NCI-H82 treated with DMSO at 0.1 percent for 48 hours (cell line): ENCODE results near the gene DSN1.
"Not testable (repeated sequence)": the region's sequence is repeated elsewhere in the genome, so short reads cannot be mapped to it uniquely, and the experiment has no call there.

Experiments
- DNase-seq: peaks from one replicate; lab custom pipeline; 2025; ENCODE audit not compliant: unreplicated experiment; lab: John Stamatoyannopoulos, UW

DSN1 gene

GRCh38 chr20:36773597-36774390 is at the start of gene DSN1:
Gene DSN1, minus strand, starts transcription at chr20:36773763. Its CDS starts 2,305 bp downstream, at chr20:36771458.
- DNase-seq, result peak; percentile 93

GRCh38 chr20:36823121-36823520 is 49.6 kb upstream of the DSN1 start:
- no peak for DNase-seq

GRCh38 chr20:36821964-36822437 is 48.4 kb upstream of the DSN1 start:
- DNase-seq, result no peak

- no peak for DNase-seq
Observed at GRCh38 chr20:36820928-36821327, 47.4 kb upstream of the DSN1 start.

- DNase-seq, result no peak
Observed at GRCh38 chr20:36820073-36820472, 46.5 kb upstream of the DSN1 start.

DNA sequence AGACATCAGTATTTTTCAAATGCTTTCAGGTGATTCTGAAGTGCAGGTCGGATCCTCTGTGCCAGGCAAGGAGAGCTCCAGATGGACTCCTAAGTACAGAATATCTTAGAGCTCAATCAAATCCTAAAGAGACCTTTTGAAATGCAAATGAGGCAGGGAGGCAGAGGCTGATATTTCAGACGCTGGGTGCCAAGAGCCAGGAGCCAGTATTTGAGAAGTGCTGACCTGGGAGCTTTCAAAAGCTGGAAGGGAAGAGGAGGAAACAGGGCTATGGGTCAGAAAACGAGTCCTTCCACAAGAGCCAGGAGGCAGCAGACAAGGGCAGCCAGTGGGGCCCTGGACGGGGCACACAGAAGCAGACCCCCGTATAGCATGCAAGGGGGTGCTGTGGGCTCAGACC is 46.1 kb upstream of the DSN1 start:
- no peak for DNase-seq

GRCh38 chr20:36818861-36819260 is 45.3 kb upstream of the DSN1 start:
- DNase-seq, result no peak

DNA sequence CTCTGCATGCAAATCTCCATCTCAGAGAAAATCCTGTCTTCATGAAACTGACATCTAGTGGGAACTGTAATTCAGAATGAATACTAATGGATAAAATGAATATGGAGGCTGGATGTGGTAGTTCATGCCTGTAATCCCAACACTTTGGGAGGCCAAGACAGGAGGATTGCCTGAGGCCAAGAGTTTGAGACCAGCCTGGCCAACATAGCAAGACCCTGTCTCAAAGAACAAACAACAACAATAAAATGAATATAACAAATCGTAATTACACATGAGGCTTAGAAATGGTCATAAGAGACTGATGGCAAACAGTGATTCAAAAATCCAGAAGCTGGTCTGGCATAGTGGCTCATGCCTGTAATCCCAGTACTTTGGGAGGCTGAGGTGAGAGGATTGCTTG is 44.6 kb upstream of the DSN1 start:
- no peak for DNase-seq

DNA sequence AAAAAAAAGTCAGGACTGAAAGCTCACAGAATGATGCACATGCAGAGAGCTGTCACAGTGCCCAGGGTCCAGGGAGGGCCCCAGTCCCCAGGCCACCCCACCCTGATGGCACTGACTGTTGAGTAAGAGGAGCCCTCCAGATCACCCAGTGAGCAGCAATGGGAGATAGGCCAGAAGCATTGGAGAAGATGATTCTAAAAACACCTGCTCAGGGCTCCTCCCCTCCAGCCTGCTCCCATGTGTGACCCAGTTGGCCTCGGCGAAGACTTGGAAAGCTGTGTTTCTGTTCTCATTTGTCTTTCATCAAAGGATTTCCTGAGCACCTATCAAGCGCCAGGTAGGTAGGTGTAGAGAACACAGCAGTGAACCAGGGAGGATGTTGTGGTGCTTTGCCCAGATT is 43.9 kb upstream of the DSN1 start:
- DNase-seq, result no peak

- DNase-seq, result no peak
Observed at GRCh38 chr20:36815454-36816091, 42.0 kb upstream of the DSN1 start.

DNA sequence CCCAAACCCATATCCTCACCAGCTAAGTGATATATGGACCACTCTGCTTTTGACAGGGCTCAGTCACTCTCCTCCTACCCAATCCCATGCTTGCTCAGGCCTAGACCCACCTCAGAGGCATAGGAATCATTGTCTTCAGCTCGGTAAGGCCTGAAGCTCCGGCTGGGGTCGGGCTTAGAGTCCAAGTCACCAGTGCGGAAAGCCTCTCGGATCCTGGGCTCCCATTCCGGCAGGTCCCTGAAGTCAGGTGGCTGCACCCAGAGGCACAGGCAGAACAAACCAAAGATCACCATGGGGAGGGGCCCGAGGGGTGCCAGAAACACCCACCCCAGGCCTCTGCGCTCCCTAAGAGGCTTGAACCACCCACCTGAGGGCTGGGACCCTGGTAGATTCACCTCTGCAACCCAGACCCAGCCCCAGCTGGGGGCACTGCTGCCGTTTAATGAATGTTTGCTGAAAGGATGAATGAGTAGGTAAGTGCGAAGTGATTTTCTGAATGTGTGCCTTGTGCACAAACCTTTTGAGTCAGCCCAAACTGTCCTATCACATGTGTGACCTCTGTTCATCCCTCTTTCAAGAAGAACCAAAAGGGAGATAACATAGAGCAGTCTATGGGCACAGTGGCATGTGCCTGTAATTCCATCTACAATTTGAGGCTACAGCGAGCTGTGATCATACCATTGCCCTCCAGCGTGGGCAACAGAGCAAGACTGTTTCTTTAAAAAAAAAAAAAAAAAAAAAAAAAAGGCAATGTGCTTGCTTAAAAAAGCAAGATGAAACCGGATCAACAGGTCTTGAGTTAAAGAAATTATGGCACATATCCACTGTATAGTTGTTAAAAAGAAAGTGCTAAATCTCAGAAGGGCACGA is 39.3 kb upstream of the DSN1 start:
- DNase-seq, result no peak

- no peak for DNase-seq
Observed at GRCh38 chr20:36808317-36809257, 35.0 kb upstream of the DSN1 start.

GRCh38 chr20:36806049-36806448 is 32.5 kb upstream of the DSN1 start:
- DNase-seq, result no peak

DNA sequence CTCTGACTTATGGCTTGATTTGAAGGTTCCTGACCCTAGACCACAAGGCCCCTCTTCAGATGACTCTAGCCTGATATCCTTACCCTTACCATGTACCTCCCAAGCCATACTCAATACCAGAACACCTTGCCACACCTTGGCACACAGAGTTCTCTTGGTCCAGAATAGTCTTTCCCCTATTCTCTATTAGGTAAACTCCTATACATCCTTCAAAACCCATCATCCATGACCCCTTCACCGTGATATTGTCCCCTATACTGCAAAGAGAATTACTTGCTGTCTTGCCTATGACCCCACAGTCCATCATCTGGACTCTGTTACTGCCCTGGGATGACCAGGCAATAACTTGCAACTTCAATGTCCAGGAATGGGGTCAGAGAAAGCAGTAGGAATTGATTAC is 31.8 kb upstream of the DSN1 start:
- no peak for DNase-seq

- DNase-seq, result no peak
Observed at GRCh38 chr20:36804425-36804824, 30.9 kb upstream of the DSN1 start.

- DNase-seq, result no peak
Observed at GRCh38 chr20:36802326-36803222, 29.0 kb upstream of the DSN1 start.

DNA sequence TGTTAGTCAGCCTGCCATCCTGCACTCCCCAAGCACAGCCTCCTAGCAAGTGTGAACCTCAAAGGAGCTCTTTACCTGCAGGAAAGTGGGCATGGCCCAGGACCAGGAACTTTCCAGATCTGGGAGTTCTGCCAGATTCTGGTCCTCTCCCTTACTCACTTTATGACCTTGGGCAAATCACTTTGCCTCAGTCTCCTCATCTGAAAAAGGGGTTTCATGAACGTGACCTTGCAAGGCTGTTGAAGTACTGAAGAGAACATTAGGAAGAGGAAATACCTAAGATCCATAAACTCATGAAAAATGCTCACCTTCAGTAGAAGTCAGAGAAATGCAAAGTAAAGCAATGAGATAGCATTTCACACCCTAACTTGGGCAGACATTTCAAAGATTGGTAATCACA is 26.8 kb upstream of the DSN1 start:
- no peak for DNase-seq

DNA sequence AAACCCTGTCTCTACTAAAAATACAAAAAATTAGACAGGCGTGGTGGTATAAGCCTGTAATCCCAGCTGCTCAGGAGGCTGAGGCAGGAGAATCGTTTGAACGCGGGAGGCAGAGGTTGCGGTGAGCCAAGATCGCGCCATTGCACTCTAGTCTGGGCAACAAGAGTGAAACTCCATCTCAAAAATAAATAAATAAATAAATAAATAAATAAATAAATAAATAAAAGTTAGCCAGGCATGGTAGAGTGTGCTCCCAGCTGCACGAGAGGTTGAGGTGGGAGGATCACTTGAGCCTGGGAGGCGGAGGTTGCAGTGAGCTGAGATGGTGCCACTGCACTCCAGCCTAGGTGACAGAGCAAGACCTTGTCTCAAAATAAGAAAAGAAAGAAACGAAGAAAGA is 25.8 kb upstream of the DSN1 start:
- DNase-seq, result not testable (repeated sequence)

DNA sequence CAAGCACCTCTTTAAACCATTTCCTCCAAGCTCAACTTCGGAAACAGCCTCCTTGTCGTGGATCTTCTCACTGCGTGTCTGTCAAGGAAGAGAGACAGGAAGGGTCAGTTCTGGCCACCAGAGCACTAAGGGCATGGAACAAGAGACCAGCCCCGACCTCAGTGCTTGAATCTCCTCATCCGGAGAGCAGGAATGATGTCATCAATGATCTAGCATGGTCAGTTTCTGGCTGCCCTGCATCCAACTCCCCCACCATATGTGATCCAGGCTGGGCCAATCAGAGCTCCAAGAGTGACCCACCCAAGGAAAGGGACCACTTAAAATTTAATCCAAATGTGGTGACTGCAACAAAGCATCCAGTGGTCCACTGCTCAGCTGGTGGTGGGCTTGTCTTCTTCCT is 23.3 kb upstream of the DSN1 start:
- no peak for DNase-seq
